SH-SY5Y (cell line): ENCODE data around the gene LCMT2.

ENCODE experiments used
- GATA2 ChIP-seq: IDR thresholded peaks from 2 replicates; pipeline ENCODE4 v1.6.1; 2011; ENCODE audit warnings: mild to moderate bottlenecking, low read depth, low read length
- GATA3 ChIP-seq: IDR thresholded peaks from 2 replicates; pipeline ENCODE4 v1.6.1; 2011; ENCODE audit warnings: low read depth, mild to moderate bottlenecking, low read length, moderate library complexity

- TF ChIP-seq GATA2 (no peak), GATA3 (no peak)
Measured at GRCh38 chr15:43276563-43277200, 53.7 kb downstream of the LCMT2 start.
